ENCODE data around the gene TIMM44. TPM values are rescaled to one million over a fixed set of nuclear protein-coding genes. Genes with fewer than 3 reads are reported as not detected.

Gene TIMM44
- total RNA-seq, 1 experiment from 2014 or later: 57.8 TPM

DNA sequence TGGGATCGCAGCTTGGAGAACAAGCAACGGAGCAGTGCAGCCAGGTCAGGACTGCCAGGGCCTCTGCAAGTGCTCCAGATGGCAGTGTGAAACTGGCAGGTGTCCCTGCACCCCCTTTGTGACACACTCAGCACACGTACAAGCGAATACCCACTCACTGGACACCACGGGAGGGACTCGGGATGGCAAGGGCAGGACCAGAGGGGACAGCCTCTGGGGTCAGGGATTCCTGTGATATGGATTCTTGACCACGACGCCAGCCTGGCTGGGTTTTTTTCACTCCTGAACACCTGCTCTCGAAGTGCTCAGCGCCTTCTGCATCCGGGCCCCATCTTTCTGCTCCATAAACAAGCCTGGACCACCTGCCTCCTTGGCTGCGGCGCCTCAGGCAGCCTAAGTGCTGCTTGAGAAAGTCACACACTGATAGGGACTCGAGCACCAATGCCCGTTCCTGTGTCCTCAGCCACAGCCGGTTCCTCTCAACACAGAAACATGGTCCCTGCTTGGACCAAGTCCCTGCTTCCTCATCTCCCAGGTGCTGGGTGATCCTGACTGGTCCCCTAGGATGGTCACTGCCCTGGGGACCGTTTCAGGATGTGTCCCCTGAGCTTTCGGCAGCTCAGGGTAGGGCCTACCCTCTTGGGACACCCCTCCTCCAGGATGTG is 40.0 kb upstream of the TIMM44 start:
- intact Hi-C loops (cut with micrococcal nuclease; ENCODE audit: unreplicated experiment): no loop called here
- Mint-ChIP-seq H3K4me3 (ENCODE audit: low read depth, unreplicated experiment) (no peak overlapping the region), H3K36me3 (ENCODE audit: insufficient read depth, unreplicated experiment) (peaks cover 21% of the 10 kb centered on the region), H3K27me3 (ENCODE audit: unreplicated experiment) (no peaks in the 10 kb centered on the region), H3K27ac (ENCODE audit: unreplicated experiment) (no peak overlapping the region), H3K9me3 (ENCODE audit: low read depth, unreplicated experiment) (no peaks in the 10 kb centered on the region), H3K4me1 (ENCODE audit: low read depth, unreplicated experiment) (peaks cover 12% of the 10 kb centered on the region)
- no peak for DNase-seq
- CTCF ChIA-PET: no interaction called here
- BruUV-seq (replicated peaks): no TSS peak
- TF ChIP-seq, protein P1, sequence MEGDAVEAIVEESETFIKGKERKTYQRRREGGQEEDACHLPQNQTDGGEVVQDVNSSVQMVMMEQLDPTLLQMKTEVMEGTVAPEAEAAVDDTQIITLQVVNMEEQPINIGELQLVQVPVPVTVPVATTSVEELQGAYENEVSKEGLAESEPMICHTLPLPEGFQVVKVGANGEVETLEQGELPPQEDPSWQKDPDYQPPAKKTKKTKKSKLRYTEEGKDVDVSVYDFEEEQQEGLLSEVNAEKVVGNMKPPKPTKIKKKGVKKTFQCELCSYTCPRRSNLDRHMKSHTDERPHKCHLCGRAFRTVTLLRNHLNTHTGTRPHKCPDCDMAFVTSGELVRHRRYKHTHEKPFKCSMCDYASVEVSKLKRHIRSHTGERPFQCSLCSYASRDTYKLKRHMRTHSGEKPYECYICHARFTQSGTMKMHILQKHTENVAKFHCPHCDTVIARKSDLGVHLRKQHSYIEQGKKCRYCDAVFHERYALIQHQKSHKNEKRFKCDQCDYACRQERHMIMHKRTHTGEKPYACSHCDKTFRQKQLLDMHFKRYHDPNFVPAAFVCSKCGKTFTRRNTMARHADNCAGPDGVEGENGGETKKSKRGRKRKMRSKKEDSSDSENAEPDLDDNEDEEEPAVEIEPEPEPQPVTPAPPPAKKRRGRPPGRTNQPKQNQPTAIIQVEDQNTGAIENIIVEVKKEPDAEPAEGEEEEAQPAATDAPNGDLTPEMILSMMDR (IDR thresholded peaks at IDR 0.05; ENCODE audit: unreplicated experiment): no peak

DNA sequence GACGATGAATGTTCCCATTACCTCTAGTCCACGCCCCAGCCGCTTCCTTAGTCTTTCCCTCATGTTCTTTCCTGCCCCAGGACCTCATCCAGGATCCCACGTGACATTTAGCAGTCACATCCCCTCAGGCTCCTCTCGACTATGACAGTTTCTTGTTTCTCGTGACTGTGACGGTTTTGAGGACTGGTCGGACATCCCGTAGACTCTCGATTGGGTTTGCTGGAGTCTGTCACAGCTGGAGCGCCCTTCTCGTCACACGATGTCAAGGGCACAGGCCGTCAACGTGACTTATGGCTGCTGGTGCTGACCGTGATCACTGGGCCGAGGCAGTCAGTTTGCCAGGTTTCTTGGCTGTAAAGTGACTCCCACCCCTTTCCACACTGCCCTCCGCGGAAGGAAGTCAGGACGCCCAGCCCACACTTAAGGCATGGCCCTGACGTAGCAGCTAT is 39.2 kb upstream of the TIMM44 start:
- no TSS peak for BruUV-seq (replicated peaks)
- intact Hi-C loops (cut with micrococcal nuclease; ENCODE audit: unreplicated experiment): no loop called here
- no peak for DNase-seq
- H3K9me3 Mint-ChIP-seq (ENCODE audit: low read depth, unreplicated experiment): no peaks in the 10 kb centered on the region
- peaks cover 17% of the 10 kb centered on the region for H3K36me3 Mint-ChIP-seq (ENCODE audit: insufficient read depth, unreplicated experiment)
- H3K4me1 Mint-ChIP-seq (ENCODE audit: low read depth, unreplicated experiment): peaks cover 5% of the 10 kb centered on the region
- no peaks in the 10 kb centered on the region for H3K27me3 Mint-ChIP-seq (ENCODE audit: unreplicated experiment)
- CTCF ChIA-PET: no interaction called here
- TF ChIP-seq, protein P1 (IDR thresholded peaks at IDR 0.05; ENCODE audit: unreplicated experiment): no peak
- H3K27ac Mint-ChIP-seq (ENCODE audit: unreplicated experiment): no peak overlapping the region
- no peak overlapping the region for H3K4me3 Mint-ChIP-seq (ENCODE audit: low read depth, unreplicated experiment)

DNA sequence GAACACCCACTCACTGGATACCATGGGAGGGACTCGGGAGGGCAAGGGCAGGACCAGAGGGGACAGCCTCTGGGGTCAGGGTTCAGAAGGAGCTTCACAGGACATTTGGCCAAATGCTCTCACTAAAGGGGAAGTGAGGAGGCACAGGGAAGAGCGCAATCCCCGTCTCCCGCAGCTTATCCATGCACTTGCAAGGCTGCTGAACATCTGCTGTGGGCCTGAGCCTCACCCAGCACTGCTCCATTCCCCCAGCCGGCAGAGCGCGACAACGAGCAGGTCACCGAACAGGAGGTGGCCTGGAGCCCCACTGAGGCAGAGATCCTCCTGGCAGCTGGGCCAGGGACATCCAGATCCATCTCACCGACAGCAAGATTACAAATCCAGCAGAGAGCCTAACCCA is 38.6 kb upstream of the TIMM44 start:
- no TSS peak for BruUV-seq (replicated peaks)
- Mint-ChIP-seq H3K27me3 (ENCODE audit: unreplicated experiment) (no peaks in the 10 kb centered on the region), H3K27ac (ENCODE audit: unreplicated experiment) (no peak overlapping the region), H3K4me3 (ENCODE audit: low read depth, unreplicated experiment) (no peak overlapping the region), H3K36me3 (ENCODE audit: insufficient read depth, unreplicated experiment) (peaks cover 17% of the 10 kb centered on the region), H3K4me1 (ENCODE audit: low read depth, unreplicated experiment) (no peaks in the 10 kb centered on the region), H3K9me3 (ENCODE audit: low read depth, unreplicated experiment) (no peaks in the 10 kb centered on the region)
- CTCF ChIA-PET: no interaction called here
- DNase-seq: no peak
- intact Hi-C loops (cut with micrococcal nuclease; ENCODE audit: unreplicated experiment): no loop called here
- TF ChIP-seq, protein P1 (IDR thresholded peaks at IDR 0.05; ENCODE audit: unreplicated experiment): no peak

DNA sequence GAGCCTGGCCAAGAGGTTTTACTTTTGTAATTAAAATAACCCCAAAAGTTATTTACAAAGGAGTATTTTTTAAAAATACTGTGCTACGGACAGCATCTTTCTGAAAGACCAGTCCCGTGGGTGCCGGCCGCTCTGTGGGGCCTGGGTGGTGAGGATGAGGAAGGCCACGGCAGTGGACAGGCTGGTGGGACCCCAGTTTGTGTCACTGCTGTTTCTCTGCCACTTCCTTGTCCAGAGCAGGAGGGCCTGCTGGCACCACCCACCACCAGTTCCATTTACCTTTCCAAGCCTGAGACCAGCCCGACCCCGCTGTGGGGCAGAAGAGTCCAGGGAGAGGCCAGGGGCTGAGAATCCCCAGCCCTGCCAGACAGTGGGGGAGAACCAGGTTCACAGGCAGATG is 38.2 kb upstream of the TIMM44 start:
- CTCF ChIA-PET: interaction anchor here (0.6 kb wide), 1 partner anchor 24 kb away, joined by 3 read pairs; the partner anchor contains the start of gene ELAVL1
- Mint-ChIP-seq H3K36me3 (ENCODE audit: insufficient read depth, unreplicated experiment) (peaks cover 17% of the 10 kb centered on the region), H3K27ac (ENCODE audit: unreplicated experiment) (no peak overlapping the region), H3K9me3 (ENCODE audit: low read depth, unreplicated experiment) (no peaks in the 10 kb centered on the region), H3K4me1 (ENCODE audit: low read depth, unreplicated experiment) (no peaks in the 10 kb centered on the region), H3K27me3 (ENCODE audit: unreplicated experiment) (no peaks in the 10 kb centered on the region), H3K4me3 (ENCODE audit: low read depth, unreplicated experiment) (no peak overlapping the region)
- intact Hi-C loops (cut with micrococcal nuclease; ENCODE audit: unreplicated experiment): no loop called here
- BruUV-seq (replicated peaks): no TSS peak
- TF ChIP-seq, protein P1 (IDR thresholded peaks at IDR 0.05; ENCODE audit: unreplicated experiment): no peak
- DNase-seq: no peak

Data from Calu3 (cell line).